Natural killer cell (primary cell): Measurements from ENCODE around the gene TFR2. TPM values are rescaled to one million over a fixed set of nuclear protein-coding genes. Genes with fewer than 3 reads are reported as not detected.

Experiments used
- ATAC-seq, 3 donors: fragments of 150-1000 bp in 2 of 3; fragments of 200-7000 bp in 1 of 3; cut with Tn5 transposase; 1 replicate in 1 of 3; 2 replicates in 2 of 3; pipeline ENCODE4 v1.10.0; 2021; ENCODE audit warnings: mild to moderate bottlenecking in 2 of 3, moderate library complexity in 2 of 3
- DNase-seq, 2 donors: peaks; one replicate each; pipeline versions ENCODE4 v3.0.0 to v3.0.0-alpha.2; 2013 to 2021; ENCODE audit warnings: mixed read lengths in 1 of 2
- H3K27ac ChIP-seq: one replicate; pipeline ENCODE4 v1.5.1; 2013; ENCODE audit warnings: mild to moderate bottlenecking, low read length
- H3K27me3 ChIP-seq: one replicate; pipeline ENCODE4 v1.6.1; 2013; ENCODE audit warnings: low read length; ENCODE audit not compliant: control insufficient read depth, insufficient read depth
- H3K36me3 ChIP-seq: one replicate; pipeline ENCODE4 v1.6.1; 2013; ENCODE audit warnings: low read length; ENCODE audit not compliant: control insufficient read depth, insufficient read depth
- H3K4me1 ChIP-seq: one replicate; pipeline ENCODE4 v1.6.1; 2013; ENCODE audit warnings: low read length; ENCODE audit not compliant: control insufficient read depth, insufficient read depth
- H3K4me3 ChIP-seq: one replicate; pipeline ENCODE4 v1.5.1; 2013; ENCODE audit warnings: low read length
- H3K9me3 ChIP-seq: one replicate; pipeline ENCODE4 v1.6.1; 2013; ENCODE audit warnings: low read length; ENCODE audit not compliant: control insufficient read depth, insufficient read depth
- H3K27ac Mint-ChIP-seq, 2 donors: one replicate each; pipeline ENCODE4 v1.8.0; 2022; ENCODE audit warnings: mild to moderate bottlenecking in 2 of 2, mixed read lengths in 2 of 2, moderate library complexity in 1 of 2
- H3K27me3 Mint-ChIP-seq, 2 donors: one replicate each; pipeline ENCODE4 v1.8.0; 2022; ENCODE audit warnings: low read depth in 2 of 2, mixed read lengths in 2 of 2
- H3K36me3 Mint-ChIP-seq: one replicate; pipeline ENCODE4 v1.8.0; 2022; ENCODE audit warnings: mixed read lengths
- H3K4me1 Mint-ChIP-seq, 2 donors: one replicate each; pipeline ENCODE4 v1.8.0; 2022; ENCODE audit warnings: mixed read lengths in 2 of 2
- H3K4me3 Mint-ChIP-seq: one replicate; pipeline ENCODE4 v1.8.0; 2022; ENCODE audit warnings: mild to moderate bottlenecking, moderate library complexity, mixed read lengths
- H3K9me3 Mint-ChIP-seq, 2 donors: one replicate each; pipeline ENCODE4 v1.8.0; 2022; ENCODE audit warnings: mixed read lengths in 2 of 2
- WGBS: methylation state at CpG from one replicate; pipeline ENCODE4 v1.1.7; 2013; ENCODE audit warnings: missing lambda C conversion rate; ENCODE audit not compliant: insufficient coverage; 5-methylcytosine and 5-hydroxymethylcytosine counted together
- intact Hi-C: fragments of 100-400 bp; cut with micrococcal nuclease; formaldehyde crosslinking; loops from one replicate; pipeline ENCODE4 v1.14.2; 2022
- total RNA-seq, 4 donors: library from RNA; stranded (reverse); fragments of 120-200 nt in 1 of 4; gene quantifications; one replicate each; pipeline versions ENCODE4 v1.2.3 to v1.2.4, GENCODE V29; 2013 to 2022
- TF ChIP-seq, protein P1 (sequence below): fragments of 200-600 bp; IDR thresholded peaks from one replicate; pipeline ENCODE4 v1.8.0; 2022; ENCODE audit warnings: antibody characterized with exemption

TFR2 gene
- total RNA-seq, 3 donors from 2014 or later (not counting 1 experiment from before 2014, with no cell fraction given): 9.8 to 13.8 (median 12.0) TPM

DNA sequence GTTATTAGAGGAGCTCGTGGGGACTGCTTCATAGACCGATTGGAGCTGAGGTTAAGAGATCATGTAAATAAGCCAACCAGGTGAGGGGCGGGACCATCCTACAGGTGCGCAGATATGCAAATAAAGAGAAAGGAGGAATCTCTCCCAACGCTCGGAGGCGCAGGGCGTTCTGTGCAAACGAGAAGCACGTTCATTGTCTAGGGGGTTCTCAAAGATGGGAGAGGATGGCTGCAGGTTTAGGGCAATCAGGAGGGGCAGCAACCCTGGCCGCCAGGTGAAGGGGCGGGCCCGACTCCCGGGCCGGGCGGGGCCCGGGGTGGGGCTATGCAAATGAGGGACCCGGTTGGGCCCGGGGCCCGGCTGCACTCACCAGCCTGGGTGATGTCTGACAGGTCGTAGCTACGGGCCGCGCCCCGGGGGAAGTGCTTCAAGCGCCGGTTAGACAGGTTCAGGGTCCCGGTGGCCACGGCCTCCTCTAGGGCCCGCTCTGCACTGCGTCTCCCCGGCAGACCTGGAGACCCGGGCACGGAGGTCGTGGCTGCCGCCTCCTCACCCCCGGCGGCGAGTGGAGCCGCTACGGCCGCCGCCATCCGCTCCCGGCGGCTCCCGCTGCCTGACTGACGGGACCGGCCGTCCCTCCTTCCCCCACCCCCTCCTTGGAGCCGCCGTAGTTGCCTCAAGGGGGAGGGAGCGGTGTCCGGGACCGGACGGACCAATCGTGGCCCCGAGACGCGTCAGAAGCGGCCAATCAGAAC lies 55.7 kb downstream of the TFR2 start, which contains the start of gene LRCH4:
Gene LRCH4, minus strand, starts transcription at position 619 of the 755 bp plus-strand sequence. Its CDS starts 29 bp downstream, at position 590.
- ATAC-seq (peak; percentile 14 to 22 (median 19)), DNase-seq (peak; percentile 66 to 76)
- Mint-ChIP-seq H3K36me3 (no peaks in the 10 kb centered on the region), H3K9me3 (no peaks in the 10 kb centered on the region), H3K4me1 (peaks cover 19 to 34% of the 10 kb centered on the region in 2 donors), H3K27ac (peak within 1 kb of the TSS; percentile 89 to 92), H3K27me3 (peaks cover 6 to 14% of the 10 kb centered on the region in 2 donors), H3K4me3 (peak within 1 kb of the TSS; percentile 97)
- WGBS: under 1% methylated on average over 61 of the region's 61 CpGs
- peaks cover 48% of the 10 kb centered on the region for H3K4me1 ChIP-seq
- H3K27ac ChIP-seq: peak within 1 kb of the TSS; percentile 92
- peaks cover 3% of the 10 kb centered on the region for H3K27me3 ChIP-seq
- intact Hi-C loops: loop anchor here (1.0 to 5.0 kb wide), 4 partner anchors 19 to 89 kb away; partner anchors contain the start of gene MOSPD3
- H3K9me3 ChIP-seq: no peaks in the 10 kb centered on the region
- H3K36me3 ChIP-seq: peaks cover 19% of the 10 kb centered on the region
- H3K4me3 ChIP-seq: peak within 1 kb of the TSS; percentile 97
- TF ChIP-seq, protein P1, sequence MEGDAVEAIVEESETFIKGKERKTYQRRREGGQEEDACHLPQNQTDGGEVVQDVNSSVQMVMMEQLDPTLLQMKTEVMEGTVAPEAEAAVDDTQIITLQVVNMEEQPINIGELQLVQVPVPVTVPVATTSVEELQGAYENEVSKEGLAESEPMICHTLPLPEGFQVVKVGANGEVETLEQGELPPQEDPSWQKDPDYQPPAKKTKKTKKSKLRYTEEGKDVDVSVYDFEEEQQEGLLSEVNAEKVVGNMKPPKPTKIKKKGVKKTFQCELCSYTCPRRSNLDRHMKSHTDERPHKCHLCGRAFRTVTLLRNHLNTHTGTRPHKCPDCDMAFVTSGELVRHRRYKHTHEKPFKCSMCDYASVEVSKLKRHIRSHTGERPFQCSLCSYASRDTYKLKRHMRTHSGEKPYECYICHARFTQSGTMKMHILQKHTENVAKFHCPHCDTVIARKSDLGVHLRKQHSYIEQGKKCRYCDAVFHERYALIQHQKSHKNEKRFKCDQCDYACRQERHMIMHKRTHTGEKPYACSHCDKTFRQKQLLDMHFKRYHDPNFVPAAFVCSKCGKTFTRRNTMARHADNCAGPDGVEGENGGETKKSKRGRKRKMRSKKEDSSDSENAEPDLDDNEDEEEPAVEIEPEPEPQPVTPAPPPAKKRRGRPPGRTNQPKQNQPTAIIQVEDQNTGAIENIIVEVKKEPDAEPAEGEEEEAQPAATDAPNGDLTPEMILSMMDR: no peak

DNA sequence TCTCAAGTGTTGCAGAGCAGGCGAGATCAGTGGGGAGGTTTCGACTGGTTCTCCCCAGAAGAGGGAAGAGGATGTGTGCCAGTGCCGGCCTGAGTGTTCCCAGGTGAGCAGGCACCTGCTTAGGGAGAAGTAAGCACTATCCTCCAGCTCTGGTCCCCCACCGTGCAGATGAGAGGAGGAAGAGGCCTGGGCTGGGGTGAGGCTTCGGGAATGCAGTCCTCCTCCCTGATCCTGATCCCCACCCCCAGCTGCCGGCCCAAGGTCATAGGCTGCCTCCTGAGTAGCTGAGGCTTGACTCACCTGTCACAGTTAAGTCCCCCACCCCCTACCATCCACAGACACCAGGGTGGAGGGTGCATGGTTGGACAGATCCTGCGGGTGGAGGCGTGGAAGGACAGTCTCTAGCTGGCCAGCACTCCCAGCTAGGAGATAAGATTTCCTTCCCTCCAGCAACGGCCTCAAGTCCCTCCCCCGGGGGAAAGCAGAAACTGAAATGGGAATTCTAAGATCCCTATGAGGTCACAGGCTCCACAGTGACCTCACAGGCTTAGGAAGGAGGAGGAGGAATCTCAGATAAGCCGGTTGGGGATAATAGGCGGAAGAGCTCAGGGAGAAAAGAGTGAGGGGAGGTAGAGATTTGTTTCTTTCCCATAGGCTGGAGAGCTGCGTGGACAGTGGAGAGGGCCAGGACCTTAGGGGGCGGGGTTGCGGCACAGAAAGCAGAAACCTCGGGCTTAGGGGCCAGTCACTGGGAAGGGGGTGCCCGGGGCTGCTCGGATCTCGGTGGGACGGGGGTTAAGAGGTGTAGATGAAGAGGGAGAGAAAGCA lies 56.5 kb downstream of the TFR2 start:
- peak overlapping the region; percentile 89 to 92 for H3K27ac Mint-ChIP-seq
- no peaks in the 10 kb centered on the region for H3K9me3 Mint-ChIP-seq
- H3K36me3 Mint-ChIP-seq: no peaks in the 10 kb centered on the region
- DNase-seq: peak in 1 of 2 donors; percentile 41
- Histone ChIP-seq H3K27ac (peak overlapping the region; percentile 92), H3K4me3 (peak overlapping the region; percentile 97), H3K9me3 (no peaks in the 10 kb centered on the region), H3K4me1 (peaks cover 48% of the 10 kb centered on the region), H3K27me3 (peaks cover 2% of the 10 kb centered on the region), H3K36me3 (peaks cover 27% of the 10 kb centered on the region)
- TF ChIP-seq, protein P1: no peak
- H3K27me3 Mint-ChIP-seq: peaks cover 0 to 7% of the 10 kb centered on the region in 2 donors
- intact Hi-C loops: loop anchor here (5.0 kb wide), 1 partner anchor 38 kb away; no protein-coding TSS in a partner anchor
- H3K4me3 Mint-ChIP-seq: peak overlapping the region; percentile 97
- peaks cover 19 to 34% of the 10 kb centered on the region in 2 donors for H3K4me1 Mint-ChIP-seq
- ATAC-seq: no peak
- 1% methylated on average over 18 of the region's 20 CpGs for WGBS

DNA sequence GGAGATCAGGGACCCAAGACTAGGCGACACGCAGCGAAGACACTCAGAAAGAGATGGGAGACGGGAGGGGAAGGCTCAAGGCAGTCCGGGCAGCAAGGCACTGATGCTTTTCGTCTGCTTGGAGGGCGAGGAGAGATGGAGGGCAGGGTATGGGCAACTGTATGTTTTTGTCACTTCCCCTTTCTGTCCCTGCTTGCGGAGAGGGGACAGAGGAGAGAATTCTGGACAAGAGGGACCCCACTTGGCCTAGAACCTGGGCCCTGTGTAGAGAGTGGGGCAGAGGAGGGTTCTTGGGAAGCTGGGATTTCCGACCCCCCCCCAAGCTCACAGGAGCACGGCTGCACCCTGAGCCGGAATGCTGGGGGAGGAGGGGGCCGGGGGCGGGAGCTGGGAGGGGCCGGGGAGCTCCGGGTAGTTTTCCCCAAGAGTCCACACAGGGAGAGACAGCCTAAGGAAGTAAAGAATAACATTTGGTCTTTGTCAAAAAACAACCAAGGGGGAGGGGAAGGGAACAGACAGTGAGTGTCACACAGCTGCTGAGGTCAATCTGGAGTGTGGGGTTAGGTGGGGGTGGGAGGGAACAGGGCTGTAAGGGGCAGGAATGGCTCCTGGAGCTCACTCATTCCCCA lies 57.2 kb downstream of the TFR2 start:
- Mint-ChIP-seq H3K4me3 (peak overlapping the region; percentile 97), H3K36me3 (no peaks in the 10 kb centered on the region), H3K27ac (peak overlapping the region; percentile 89 to 92), H3K4me1 (peaks cover 19 to 34% of the 10 kb centered on the region in 2 donors), H3K27me3 (peaks cover 0 to 1% of the 10 kb centered on the region in 2 donors), H3K9me3 (no peaks in the 10 kb centered on the region)
- Histone ChIP-seq H3K36me3 (peaks cover 32% of the 10 kb centered on the region), H3K9me3 (no peaks in the 10 kb centered on the region), H3K27ac (peak overlapping the region; percentile 92), H3K4me3 (peak overlapping the region; percentile 97), H3K27me3 (no peaks in the 10 kb centered on the region), H3K4me1 (peaks cover 48% of the 10 kb centered on the region)
- WGBS: 1% methylated on average over 10 of the region's 15 CpGs
- TF ChIP-seq, protein P1: no peak
- no peak for ATAC-seq
- no peak for DNase-seq
- intact Hi-C loops: no loop called here
